ENCODE data around the gene GABRD. TPM values are rescaled to one million over a fixed set of nuclear protein-coding genes. Genes with fewer than 3 reads are reported as not detected.

Gene GABRD
- not detected in 2 replicates for total RNA-seq

DNA sequence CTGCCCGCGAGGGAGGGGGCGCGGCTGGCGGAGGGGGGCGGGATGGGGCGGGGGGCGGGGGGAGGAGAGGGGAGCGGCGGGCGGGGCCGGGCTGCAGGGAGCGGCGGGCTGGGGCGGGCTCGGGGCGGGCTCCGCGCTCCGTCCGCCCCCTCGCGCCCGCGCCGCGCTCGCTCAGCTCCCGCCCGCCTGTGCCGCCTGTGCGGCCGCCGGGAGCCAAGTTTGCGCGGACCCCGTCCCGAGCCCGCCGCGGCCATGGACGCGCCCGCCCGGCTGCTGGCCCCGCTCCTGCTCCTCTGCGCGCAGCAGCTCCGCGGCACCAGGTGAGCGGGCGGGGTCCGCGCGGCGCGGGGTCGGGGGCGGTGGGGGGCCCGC lies at the start of gene GABRD:
Gene GABRD (plus strand): TSS at position 174 of the 372 bp plus-strand sequence. CDS start 79 bp downstream, at position 253.
- H3K4me3 ChIP-seq (ENCODE audit: low read depth, low read length): no peak within 1 kb of the TSS
- TF ChIP-seq, protein P1, sequence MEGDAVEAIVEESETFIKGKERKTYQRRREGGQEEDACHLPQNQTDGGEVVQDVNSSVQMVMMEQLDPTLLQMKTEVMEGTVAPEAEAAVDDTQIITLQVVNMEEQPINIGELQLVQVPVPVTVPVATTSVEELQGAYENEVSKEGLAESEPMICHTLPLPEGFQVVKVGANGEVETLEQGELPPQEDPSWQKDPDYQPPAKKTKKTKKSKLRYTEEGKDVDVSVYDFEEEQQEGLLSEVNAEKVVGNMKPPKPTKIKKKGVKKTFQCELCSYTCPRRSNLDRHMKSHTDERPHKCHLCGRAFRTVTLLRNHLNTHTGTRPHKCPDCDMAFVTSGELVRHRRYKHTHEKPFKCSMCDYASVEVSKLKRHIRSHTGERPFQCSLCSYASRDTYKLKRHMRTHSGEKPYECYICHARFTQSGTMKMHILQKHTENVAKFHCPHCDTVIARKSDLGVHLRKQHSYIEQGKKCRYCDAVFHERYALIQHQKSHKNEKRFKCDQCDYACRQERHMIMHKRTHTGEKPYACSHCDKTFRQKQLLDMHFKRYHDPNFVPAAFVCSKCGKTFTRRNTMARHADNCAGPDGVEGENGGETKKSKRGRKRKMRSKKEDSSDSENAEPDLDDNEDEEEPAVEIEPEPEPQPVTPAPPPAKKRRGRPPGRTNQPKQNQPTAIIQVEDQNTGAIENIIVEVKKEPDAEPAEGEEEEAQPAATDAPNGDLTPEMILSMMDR (IDR thresholded peaks at IDR 0.05; ENCODE audit: insufficient read depth, low read length, poor library complexity, severe bottlenecking): no peak
- H3K27me3 ChIP-seq (ENCODE audit: control insufficient read depth, insufficient read depth, low read length): peaks cover 73% of the 10 kb centered on the region
- DNase-seq (ENCODE audit: low read depth): no peak
- H3K36me3 ChIP-seq (ENCODE audit: control insufficient read depth, insufficient read depth, low read length): no peaks in the 10 kb centered on the region

- TF ChIP-seq, protein P1 (IDR thresholded peaks at IDR 0.05; ENCODE audit: insufficient read depth, low read length, poor library complexity, severe bottlenecking): no peak
- no peak overlapping the region for H3K4me3 ChIP-seq (ENCODE audit: low read depth, low read length)
- peaks cover 38% of the 10 kb centered on the region for H3K27me3 ChIP-seq (ENCODE audit: control insufficient read depth, insufficient read depth, low read length)
- H3K36me3 ChIP-seq (ENCODE audit: control insufficient read depth, insufficient read depth, low read length): no peaks in the 10 kb centered on the region
- no peak for DNase-seq (ENCODE audit: low read depth)
These were observed 49.6 kb upstream of the GABRD start for GRCh38 chr1:1969505-1969900.

DNA sequence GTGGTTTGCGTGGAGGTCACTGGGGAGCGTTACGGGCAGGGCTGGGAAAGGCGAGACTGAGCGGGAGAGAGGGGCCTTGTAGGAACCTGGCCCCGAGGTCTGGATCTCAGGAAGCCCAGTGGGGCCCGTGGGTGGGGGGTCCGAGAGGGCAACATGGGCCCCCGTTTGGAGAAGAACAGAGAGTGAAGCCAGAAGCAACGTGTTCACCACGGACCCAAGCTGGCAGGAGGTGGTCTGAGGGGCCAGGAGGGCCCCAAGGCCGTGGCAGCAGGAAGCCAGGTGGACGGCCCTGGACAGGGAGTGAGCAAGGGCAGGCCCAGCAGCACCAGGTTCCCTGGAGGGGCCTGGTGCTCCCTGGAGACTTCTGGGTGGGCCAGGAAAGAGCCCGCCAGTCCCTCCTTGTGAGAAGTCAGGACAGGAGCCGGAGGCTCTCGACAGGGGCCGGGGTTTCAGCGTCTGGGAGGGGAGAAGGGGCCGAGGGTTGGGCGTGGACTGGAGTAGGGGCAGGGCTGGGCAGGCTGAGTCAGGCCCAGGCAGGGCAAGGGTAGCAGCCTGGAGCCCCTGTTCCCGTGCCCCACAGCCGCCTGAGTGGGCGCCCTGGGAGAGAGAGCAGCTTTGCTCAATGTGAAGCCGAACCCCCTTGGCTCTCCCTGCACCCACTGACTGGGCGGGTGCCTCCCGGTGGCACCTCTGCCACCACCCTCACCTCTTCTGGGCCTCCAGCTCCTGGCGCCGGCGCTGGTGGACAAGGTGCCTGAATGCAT lies 49.0 kb upstream of the GABRD start:
- Histone ChIP-seq H3K27me3 (ENCODE audit: control insufficient read depth, insufficient read depth, low read length) (peaks cover 33% of the 10 kb centered on the region), H3K36me3 (ENCODE audit: control insufficient read depth, insufficient read depth, low read length) (no peaks in the 10 kb centered on the region), H3K4me3 (ENCODE audit: low read depth, low read length) (no peak overlapping the region)
- DNase-seq (ENCODE audit: low read depth): no peak
- TF ChIP-seq, protein P1 (IDR thresholded peaks at IDR 0.05; ENCODE audit: insufficient read depth, low read length, poor library complexity, severe bottlenecking): no peak

GRCh38 chr1:1971017-1971416 lies 48.1 kb upstream of the GABRD start:
- Histone ChIP-seq H3K27me3 (ENCODE audit: control insufficient read depth, insufficient read depth, low read length) (peaks cover 24% of the 10 kb centered on the region), H3K4me3 (ENCODE audit: low read depth, low read length) (no peak overlapping the region), H3K36me3 (ENCODE audit: control insufficient read depth, insufficient read depth, low read length) (no peaks in the 10 kb centered on the region)
- no peak for DNase-seq (ENCODE audit: low read depth)
- TF ChIP-seq, protein P1 (IDR thresholded peaks at IDR 0.05; ENCODE audit: insufficient read depth, low read length, poor library complexity, severe bottlenecking): no peak

- TF ChIP-seq, protein P1 (IDR thresholded peaks at IDR 0.05; ENCODE audit: insufficient read depth, low read length, poor library complexity, severe bottlenecking): no peak
- DNase-seq (ENCODE audit: low read depth): no peak
- Histone ChIP-seq H3K4me3 (ENCODE audit: low read depth, low read length) (no peak overlapping the region), H3K36me3 (ENCODE audit: control insufficient read depth, insufficient read depth, low read length) (no peaks in the 10 kb centered on the region), H3K27me3 (ENCODE audit: control insufficient read depth, insufficient read depth, low read length) (peaks cover 20% of the 10 kb centered on the region)
These were observed 47.5 kb upstream of the GABRD start for GRCh38 chr1:1971688-1972087.

Measured in kidney epithelial cell (primary cell).